GM06990 (cell line): Measurements from ENCODE around the gene NISCH.

Experiments
- DNase-seq: peaks from one replicate; pipeline ENCODE4 v3.0.0-alpha.2; 2011; ENCODE audit not compliant: insufficient read length; ENCODE audit errors: extremely low read depth
- H3K27me3 ChIP-seq: replicated peaks from 2 replicates; pipeline ENCODE4 v1.6.0; 2011; ENCODE audit warnings: low read length; ENCODE audit not compliant: control insufficient read depth, insufficient read depth
- H3K36me3 ChIP-seq: 2 replicates; pipeline ENCODE4 v1.5.1; 2011; ENCODE audit warnings: low read length; ENCODE audit not compliant: control insufficient read depth, insufficient read depth
- H3K4me3 ChIP-seq: replicated peaks from 2 replicates; pipeline ENCODE4 v1.5.1; 2011; ENCODE audit warnings: low read depth, mild to moderate bottlenecking, control low read depth, low read length
- TF ChIP-seq, protein P1 (sequence below): IDR thresholded peaks from 2 replicates; pipeline ENCODE4 v1.5.1; 2011; ENCODE audit warnings: low read length, control low read depth, mild to moderate bottlenecking, inconsistent platforms; ENCODE audit not compliant: insufficient read depth, poor library complexity, severe bottlenecking

Gene NISCH

DNA sequence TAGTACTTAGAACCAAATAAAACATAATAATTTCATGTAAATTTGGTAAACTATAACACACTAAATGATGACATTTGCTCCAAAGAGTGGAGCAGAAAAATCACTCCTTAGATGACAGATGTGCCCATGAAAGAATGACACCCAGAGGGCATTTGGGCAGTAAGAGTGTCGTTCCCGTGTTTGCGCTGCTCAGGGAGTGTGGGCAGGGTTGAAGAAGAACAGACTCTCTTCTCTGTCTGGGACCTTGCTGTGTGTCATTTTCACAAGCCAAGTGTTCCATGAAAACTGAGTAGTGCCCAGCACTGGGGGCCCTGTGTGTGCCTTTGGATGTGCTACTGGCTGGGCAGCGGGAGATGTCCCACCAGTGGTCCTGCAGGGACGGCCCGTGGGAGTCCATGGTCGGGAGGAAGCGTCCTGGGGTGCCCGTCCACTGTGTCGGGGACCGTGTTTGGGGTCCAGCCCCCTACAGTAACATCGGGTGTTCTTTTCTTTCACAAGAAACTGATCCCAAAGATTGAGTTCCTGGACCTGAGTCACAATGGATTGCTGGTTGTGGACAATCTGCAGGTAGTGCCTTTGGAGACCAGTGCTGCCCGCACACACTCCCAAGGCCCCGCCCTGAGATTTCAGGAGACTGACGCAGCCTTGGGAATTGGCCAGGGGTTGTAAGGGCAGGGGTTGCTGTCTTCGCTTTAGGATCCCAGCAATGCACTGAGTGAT lies 21.8 kb downstream of the NISCH start:
- TF ChIP-seq, protein P1, sequence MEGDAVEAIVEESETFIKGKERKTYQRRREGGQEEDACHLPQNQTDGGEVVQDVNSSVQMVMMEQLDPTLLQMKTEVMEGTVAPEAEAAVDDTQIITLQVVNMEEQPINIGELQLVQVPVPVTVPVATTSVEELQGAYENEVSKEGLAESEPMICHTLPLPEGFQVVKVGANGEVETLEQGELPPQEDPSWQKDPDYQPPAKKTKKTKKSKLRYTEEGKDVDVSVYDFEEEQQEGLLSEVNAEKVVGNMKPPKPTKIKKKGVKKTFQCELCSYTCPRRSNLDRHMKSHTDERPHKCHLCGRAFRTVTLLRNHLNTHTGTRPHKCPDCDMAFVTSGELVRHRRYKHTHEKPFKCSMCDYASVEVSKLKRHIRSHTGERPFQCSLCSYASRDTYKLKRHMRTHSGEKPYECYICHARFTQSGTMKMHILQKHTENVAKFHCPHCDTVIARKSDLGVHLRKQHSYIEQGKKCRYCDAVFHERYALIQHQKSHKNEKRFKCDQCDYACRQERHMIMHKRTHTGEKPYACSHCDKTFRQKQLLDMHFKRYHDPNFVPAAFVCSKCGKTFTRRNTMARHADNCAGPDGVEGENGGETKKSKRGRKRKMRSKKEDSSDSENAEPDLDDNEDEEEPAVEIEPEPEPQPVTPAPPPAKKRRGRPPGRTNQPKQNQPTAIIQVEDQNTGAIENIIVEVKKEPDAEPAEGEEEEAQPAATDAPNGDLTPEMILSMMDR = no peak
- no peaks in the 10 kb centered on the region for H3K27me3 ChIP-seq
- no peak overlapping the region for H3K4me3 ChIP-seq
- peaks cover 43% of the 10 kb centered on the region for H3K36me3 ChIP-seq
- DNase-seq = no peak

DNA sequence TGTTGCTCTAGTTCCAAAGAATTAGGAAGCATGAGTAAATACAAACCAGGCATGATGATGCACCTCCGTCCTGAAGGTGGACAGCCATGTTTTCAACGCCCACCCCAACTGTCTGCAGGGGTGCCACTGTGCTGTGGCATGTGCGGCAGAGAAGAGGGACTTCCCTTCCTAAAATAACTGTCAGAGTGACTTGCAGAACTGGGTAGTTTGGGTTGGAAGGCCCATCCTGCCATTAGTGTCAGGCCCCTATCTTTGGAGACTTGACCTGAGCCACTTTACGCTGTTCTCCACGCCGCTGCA lies 22.3 kb downstream of the NISCH start:
- no peaks in the 10 kb centered on the region for H3K27me3 ChIP-seq
- H3K36me3 ChIP-seq = peaks cover 40% of the 10 kb centered on the region
- TF ChIP-seq, protein P1 = no peak
- DNase-seq = no peak
- H3K4me3 ChIP-seq = no peak overlapping the region

DNA sequence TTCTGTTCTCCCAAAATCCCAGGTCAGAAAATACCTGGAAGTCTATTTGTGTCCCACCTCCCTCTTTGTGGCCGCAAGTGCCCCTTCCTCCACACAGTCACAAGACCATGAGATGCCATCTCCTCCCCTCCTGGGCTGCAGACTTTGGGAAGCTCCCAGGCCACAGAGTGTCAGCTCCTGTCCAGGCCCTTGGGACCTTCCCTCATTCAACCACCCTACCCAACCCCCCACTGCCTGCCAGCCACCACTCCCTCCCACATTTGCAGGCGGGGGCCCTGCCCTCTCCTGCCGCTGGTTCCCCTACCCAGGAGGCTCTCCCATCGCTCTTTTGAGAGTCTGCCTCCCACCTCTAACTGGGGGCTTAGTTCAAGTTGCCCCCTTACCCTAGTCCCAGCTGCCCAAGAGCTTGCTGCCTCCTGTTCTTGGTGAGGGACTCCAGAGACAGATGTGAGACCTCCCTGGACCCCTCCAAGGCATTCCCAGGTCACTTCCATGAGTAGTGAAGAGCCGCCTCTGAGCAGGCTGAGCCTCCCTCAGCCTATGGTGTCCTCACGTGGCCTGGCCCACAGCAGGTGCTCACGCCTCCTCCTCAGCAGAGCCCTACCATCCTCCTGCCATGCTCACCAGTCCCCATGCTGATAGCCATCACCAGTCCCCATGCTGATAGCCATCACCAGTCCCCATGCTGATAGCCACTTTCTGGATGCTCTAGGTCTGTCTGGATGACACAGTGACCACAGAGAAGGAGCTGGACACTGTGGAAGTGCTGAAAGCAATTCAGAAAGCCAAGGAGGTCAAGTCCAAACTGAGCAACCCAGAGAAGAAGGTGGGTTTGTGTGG lies 23.9 kb downstream of the NISCH start:
- Histone ChIP-seq H3K27me3 (no peaks in the 10 kb centered on the region), H3K36me3 (peaks cover 33% of the 10 kb centered on the region), H3K4me3 (no peak overlapping the region)
- DNase-seq = no peak
- TF ChIP-seq, protein P1 = no peak

DNA sequence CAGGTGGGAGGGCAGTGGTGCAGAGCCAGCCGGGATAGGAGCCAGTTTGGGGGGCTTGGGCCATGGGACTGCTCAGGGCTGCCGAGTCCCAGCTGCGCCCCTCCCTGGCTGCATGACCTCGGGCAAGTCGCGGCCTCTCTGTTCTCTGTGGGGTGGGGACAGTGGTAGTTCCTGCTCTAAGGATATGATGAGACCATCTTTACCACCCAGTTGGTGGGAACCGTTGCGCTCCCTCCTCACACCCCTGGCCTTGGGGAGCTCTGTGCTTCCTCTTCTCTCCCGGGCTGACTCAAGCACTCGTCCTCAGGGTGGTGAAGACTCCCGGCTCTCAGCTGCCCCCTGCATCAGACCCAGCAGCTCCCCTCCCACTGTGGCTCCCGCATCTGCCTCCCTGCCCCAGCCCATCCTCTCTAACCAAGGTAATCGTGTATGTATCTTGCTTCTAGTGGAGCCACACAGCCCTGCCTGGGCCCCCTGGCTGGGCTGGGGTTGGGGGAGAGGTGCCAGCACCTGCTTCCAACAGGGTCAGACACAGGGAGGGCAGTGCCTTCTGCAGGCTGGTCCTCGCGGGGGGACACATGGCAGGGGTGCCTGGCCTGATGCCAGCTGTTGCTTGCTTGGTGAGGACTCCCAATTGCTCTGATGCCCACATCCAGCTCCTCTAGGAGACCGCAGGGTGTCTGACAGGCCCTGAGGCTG lies 24.6 kb downstream of the NISCH start:
- Histone ChIP-seq H3K27me3 (no peaks in the 10 kb centered on the region), H3K36me3 (peaks cover 35% of the 10 kb centered on the region), H3K4me3 (no peak overlapping the region)
- DNase-seq = no peak
- TF ChIP-seq, protein P1 = no peak

DNA sequence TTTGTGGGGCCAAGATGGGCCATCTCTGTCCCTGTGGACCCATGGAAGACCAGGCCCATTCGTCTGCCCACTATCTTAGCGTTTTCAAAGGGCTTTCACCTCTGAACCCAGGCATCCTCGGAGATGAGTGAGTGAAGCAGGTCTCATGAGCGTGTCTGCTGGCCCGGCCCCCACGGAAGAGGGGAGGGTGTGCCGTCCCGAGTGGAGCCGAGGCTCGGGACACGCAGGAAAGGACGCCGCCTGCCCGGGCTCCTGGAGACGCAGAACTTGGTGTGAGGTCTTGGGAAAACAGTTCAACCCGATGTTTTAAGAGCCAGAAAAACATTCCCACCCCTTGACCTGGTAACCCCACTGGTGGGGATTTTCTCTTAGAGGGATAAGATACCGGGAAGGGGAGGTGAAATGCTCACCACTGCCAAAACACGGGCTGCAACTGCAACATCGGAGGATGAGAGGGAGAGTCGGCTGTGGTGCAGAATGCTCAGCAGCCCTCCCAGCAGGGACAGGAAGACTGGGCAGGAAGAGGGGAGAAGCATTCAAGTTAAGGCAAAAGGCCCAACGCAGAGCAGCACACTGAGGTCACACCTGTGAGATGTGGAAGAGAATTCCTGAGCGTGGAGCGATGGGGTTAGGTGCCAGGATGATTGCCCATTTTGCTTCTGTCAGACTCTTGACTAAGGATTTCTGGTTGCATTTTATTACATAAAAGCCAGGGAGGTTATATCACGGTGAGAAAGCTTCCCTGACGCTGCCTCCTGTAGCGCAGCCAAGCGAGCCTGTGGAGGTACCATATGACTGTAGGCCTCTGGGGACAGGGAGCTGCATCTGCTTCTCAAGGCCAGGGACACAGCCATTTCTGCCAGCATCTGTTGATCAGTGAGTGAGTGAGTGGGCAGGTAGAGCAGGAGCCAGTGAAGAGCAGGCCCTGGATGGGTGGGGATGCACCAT lies 25.6 kb downstream of the NISCH start:
- TF ChIP-seq, protein P1 = no peak

More for the DNA sequence above, 25.6 kb downstream of the NISCH start:
- Histone ChIP-seq H3K4me3 (no peak overlapping the region), H3K27me3 (no peaks in the 10 kb centered on the region), H3K36me3 (peaks cover 37% of the 10 kb centered on the region)
- DNase-seq = no peak
